HepG2 (cell line): Measurements from ENCODE around the gene ADPRM.

Source experiments
- PITX1 ChIP-seq: sonication (generic); formaldehyde crosslinking; IDR thresholded peaks from 2 replicates; pipeline ENCODE4 v1.5.1; 2020; ENCODE audit warnings: mild to moderate bottlenecking, missing genetic modification reagents
- SMAD3 ChIP-seq: sonication (generic); formaldehyde crosslinking; IDR thresholded peaks from 2 replicates; pipeline ENCODE4 v1.4.0; 2020; ENCODE audit warnings: missing genetic modification reagents
- ZKSCAN1 ChIP-seq: fragments of 150-350 bp; IDR thresholded peaks from 2 replicates; pipeline ENCODE4 v1.6.1; 2014; ENCODE audit warnings: low read length
- ZNF766 ChIP-seq: sonication (generic); formaldehyde crosslinking; IDR thresholded peaks from 2 replicates; pipeline ENCODE4 v1.5.0; 2020; ENCODE audit warnings: missing genetic modification reagents, borderline replicate concordance
- TF ChIP-seq, protein P1 (sequence below): sonication (generic); formaldehyde crosslinking; IDR thresholded peaks from 2 replicates; pipeline ENCODE4 v1.5.0; 2020; ENCODE audit warnings: mild to moderate bottlenecking, missing genetic modification reagents, moderate library complexity
- TF ChIP-seq, protein P2 (sequence below), 2 experiments: fragments of 450-650 bp in 1 of 2; sonication (generic) in 1 of 2; formaldehyde crosslinking in 1 of 2; IDR thresholded peaks; 2 replicates each; pipeline versions ENCODE4 v1.6.1 to v1.8.0; 2016 to 2022; ENCODE audit warnings: antibody characterized with exemption in 1 of 2, mild to moderate bottlenecking in 1 of 2, missing genetic modification reagents in 1 of 2

DNA sequence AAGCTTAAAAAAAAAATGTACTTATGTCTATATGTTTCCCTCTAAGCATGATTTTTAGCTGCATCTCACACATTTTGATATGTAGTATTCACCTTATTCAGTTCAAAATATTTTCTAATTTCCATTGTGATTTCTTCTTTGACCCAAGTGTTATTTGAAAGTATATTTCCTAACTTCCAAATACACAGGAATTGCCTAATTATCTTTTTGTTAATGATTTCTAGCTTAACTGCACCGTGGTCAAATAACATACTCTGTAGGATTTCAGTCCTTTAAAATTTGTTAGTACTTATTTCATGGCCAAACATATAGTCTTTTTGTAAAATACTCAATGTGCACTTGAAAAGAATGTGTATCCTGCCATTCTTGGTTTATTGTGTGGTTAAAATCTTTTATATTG is 21.2 kb downstream of the ADPRM start:
- no peak for TF ChIP-seq PITX1
- TF ChIP-seq ZNF766 (CRISPR knock-in tag), result no peak
- TF ChIP-seq, protein P1, sequence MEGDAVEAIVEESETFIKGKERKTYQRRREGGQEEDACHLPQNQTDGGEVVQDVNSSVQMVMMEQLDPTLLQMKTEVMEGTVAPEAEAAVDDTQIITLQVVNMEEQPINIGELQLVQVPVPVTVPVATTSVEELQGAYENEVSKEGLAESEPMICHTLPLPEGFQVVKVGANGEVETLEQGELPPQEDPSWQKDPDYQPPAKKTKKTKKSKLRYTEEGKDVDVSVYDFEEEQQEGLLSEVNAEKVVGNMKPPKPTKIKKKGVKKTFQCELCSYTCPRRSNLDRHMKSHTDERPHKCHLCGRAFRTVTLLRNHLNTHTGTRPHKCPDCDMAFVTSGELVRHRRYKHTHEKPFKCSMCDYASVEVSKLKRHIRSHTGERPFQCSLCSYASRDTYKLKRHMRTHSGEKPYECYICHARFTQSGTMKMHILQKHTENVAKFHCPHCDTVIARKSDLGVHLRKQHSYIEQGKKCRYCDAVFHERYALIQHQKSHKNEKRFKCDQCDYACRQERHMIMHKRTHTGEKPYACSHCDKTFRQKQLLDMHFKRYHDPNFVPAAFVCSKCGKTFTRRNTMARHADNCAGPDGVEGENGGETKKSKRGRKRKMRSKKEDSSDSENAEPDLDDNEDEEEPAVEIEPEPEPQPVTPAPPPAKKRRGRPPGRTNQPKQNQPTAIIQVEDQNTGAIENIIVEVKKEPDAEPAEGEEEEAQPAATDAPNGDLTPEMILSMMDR (CRISPR knock-in tag), result no peak
- TF ChIP-seq SMAD3, result no peak
- TF ChIP-seq, protein P2, sequence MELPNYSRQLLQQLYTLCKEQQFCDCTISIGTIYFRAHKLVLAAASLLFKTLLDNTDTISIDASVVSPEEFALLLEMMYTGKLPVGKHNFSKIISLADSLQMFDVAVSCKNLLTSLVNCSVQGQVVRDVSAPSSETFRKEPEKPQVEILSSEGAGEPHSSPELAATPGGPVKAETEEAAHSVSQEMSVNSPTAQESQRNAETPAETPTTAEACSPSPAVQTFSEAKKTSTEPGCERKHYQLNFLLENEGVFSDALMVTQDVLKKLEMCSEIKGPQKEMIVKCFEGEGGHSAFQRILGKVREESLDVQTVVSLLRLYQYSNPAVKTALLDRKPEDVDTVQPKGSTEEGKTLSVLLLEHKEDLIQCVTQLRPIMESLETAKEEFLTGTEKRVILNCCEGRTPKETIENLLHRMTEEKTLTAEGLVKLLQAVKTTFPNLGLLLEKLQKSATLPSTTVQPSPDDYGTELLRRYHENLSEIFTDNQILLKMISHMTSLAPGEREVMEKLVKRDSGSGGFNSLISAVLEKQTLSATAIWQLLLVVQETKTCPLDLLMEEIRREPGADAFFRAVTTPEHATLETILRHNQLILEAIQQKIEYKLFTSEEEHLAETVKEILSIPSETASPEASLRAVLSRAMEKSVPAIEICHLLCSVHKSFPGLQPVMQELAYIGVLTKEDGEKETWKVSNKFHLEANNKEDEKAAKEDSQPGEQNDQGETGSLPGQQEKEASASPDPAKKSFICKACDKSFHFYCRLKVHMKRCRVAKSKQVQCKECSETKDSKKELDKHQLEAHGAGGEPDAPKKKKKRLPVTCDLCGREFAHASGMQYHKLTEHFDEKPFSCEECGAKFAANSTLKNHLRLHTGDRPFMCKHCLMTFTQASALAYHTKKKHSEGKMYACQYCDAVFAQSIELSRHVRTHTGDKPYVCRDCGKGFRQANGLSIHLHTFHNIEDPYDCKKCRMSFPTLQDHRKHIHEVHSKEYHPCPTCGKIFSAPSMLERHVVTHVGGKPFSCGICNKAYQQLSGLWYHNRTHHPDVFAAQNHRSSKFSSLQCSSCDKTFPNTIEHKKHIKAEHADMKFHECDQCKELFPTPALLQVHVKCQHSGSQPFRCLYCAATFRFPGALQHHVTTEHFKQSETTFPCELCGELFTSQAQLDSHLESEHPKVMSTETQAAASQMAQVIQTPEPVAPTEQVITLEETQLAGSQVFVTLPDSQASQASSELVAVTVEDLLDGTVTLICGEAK (IDR thresholded peaks at IDR 0.05), result no peak
- TF ChIP-seq, protein P2 (CRISPR knock-in tag; IDR thresholded peaks at IDR 0.05), result no peak
- no peak for TF ChIP-seq ZKSCAN1
